A549 (cell line): ENCODE measurements around the gene IP6K3.

Experiments used
- EP300 ChIP-seq, 2 experiments: fragments of >200 bp; sonication (Bioruptor Twin); formaldehyde crosslinking; IDR thresholded peaks; 2 replicates in 1 of 2; 3 replicates in 1 of 2; pipeline ENCODE4 v1.6.1; 2016 to 2017
- MYC ChIP-seq: IDR thresholded peaks from 2 replicates; pipeline ENCODE4 v1.6.1; 2012; ENCODE audit warnings: mild to moderate bottlenecking, inconsistent platforms, low read length, improper control_type of control experiment, borderline replicate concordance
- NR3C1 ChIP-seq: fragments of >200 bp; sonication (Bioruptor Twin); formaldehyde crosslinking; IDR thresholded peaks from 3 replicates; pipeline ENCODE4 v1.6.1; 2017
- RAD21 ChIP-seq, 2 experiments: fragments of >200 bp in 1 of 2; sonication (Bioruptor Twin) in 1 of 2; formaldehyde crosslinking in 1 of 2; IDR thresholded peaks in 1 of 2; conservative IDR thresholded peaks in 1 of 2; 2 replicates in 1 of 2; 3 replicates in 1 of 2; pipeline ENCODE4 v1.6.1; 2012 to 2018; ENCODE audit warnings: inconsistent platforms in 1 of 2
- ZSCAN20 ChIP-seq: fragments of 250-450 bp; sonication (Bioruptor Pico); IDR thresholded peaks from 2 replicates; pipeline ENCODE4 v1.8.0; 2022; ENCODE audit warnings: mild to moderate bottlenecking, moderate library complexity
- TF ChIP-seq, protein P1 (sequence below): fragments of >200 bp; sonication (Bioruptor Twin); formaldehyde crosslinking; IDR thresholded peaks from 3 replicates; pipeline ENCODE4 v1.5.1; 2016

DNA sequence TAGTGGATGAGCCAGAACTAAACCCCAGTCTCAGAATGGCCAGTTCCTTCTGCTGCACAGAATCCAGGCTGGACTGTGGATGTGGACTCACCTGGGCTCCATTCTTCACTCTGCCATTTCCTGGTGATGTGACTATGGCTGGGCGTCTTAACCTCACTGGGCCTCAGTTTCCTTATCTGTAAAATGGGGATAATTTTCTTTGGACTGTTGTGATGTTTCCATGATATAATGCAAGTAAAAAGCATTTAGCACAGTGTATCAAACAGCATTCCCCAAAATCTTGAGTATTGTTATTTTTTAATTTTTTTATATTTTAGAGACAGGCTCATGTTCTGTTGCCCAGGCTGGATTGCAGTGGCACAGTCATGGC is 5.9 kb upstream of the IP6K3 start:
- TF ChIP-seq, protein P1, sequence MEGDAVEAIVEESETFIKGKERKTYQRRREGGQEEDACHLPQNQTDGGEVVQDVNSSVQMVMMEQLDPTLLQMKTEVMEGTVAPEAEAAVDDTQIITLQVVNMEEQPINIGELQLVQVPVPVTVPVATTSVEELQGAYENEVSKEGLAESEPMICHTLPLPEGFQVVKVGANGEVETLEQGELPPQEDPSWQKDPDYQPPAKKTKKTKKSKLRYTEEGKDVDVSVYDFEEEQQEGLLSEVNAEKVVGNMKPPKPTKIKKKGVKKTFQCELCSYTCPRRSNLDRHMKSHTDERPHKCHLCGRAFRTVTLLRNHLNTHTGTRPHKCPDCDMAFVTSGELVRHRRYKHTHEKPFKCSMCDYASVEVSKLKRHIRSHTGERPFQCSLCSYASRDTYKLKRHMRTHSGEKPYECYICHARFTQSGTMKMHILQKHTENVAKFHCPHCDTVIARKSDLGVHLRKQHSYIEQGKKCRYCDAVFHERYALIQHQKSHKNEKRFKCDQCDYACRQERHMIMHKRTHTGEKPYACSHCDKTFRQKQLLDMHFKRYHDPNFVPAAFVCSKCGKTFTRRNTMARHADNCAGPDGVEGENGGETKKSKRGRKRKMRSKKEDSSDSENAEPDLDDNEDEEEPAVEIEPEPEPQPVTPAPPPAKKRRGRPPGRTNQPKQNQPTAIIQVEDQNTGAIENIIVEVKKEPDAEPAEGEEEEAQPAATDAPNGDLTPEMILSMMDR: no peak
- TF ChIP-seq ZSCAN20 (CRISPR knock-in tag) (no peak), EP300 (IDR thresholded peaks at IDR 0.05) (no peak), NR3C1 (no peak), MYC (no peak), RAD21 (conservative IDR thresholded peaks at IDR 0.05 in 1 of 2, IDR thresholded peaks at IDR 0.05 in 1 of 2) (no peak)
